ENCODE results near the gene LIMA1. TPM values are rescaled to one million over a fixed set of nuclear protein-coding genes. Genes with fewer than 3 reads are reported as not detected.

LIMA1 gene
- total RNA-seq, 1 donor = 377 TPM

- no peak for DNase-seq (ENCODE audit: low read depth)
- no peak for TF ChIP-seq CTCF (IDR thresholded peaks at IDR 0.05; ENCODE audit: insufficient read depth, low read depth, low read length)
- H3K4me3 ChIP-seq (ENCODE audit: low read depth, low read length) = no peak overlapping the region
Observed at GRCh38 chr12:50185301-50185895, 97.9 kb downstream of the LIMA1 start.

DNA sequence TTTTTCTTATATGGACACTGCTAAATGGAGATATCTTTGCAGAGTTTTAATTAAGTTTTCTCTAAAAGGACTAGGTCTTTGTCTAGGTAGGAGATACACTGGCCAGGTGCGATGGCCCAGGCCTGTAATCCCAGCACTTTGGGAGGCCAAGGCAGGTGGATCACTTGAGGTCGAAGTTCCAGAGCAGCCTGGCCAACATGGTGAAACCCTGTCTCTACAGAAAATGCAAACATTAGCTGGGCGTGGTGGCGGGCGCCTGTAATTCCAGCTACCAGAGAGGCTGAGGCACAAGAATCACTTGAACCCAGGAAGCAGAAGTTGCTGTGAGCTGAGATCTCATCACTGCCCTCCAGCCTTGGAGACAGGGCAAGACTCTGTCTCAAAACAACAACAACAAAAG lies 99.1 kb downstream of the LIMA1 start:
- DNase-seq (ENCODE audit: low read depth) = no peak
- no peak for TF ChIP-seq CTCF (IDR thresholded peaks at IDR 0.05; ENCODE audit: insufficient read depth, low read depth, low read length)
- no peak overlapping the region for H3K4me3 ChIP-seq (ENCODE audit: low read depth, low read length)

DNA sequence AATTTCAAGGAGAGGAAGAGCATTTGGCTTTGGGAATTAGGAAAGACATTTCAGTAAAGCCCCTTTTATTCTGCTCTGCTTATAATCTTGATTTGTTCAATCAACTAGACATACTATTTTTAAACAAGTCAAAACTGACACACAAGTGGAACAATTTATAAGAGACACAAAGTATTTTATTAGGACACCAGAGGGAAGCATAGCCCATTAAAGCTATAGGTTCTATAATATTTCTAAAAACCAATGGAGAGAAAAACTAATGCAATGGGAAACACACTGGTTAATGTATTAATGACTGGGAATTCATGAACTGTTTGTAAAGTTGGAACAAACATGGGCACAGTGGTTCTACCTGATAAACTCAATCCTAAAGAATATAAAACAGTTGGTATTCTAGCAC lies 100.9 kb downstream of the LIMA1 start:
- TF ChIP-seq CTCF (IDR thresholded peaks at IDR 0.05; ENCODE audit: insufficient read depth, low read depth, low read length) = no peak
- H3K4me3 ChIP-seq (ENCODE audit: low read depth, low read length) = no peak overlapping the region
- no peak for DNase-seq (ENCODE audit: low read depth)

DNA sequence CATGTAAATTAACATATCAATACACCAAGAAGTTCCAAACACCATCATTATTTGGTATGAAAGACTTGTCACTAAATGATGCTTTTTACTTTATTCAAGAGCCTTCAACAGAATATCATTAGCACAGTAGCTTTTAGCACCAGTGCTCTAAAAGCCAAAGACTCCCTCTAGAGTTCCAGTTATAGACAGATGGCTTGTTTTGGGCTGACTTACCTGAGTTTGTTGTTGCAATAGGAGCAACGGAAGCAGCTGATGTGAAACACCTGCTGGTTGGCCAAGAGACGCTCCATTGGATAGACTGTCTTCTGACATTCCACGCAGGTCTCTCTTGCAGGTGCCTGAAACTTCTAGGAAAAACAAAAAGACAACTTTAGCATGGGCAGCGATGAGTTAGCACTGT lies 101.6 kb downstream of the LIMA1 start:
- no peak for DNase-seq (ENCODE audit: low read depth)
- no peak for TF ChIP-seq CTCF (IDR thresholded peaks at IDR 0.05; ENCODE audit: insufficient read depth, low read depth, low read length)
- no peak overlapping the region for H3K4me3 ChIP-seq (ENCODE audit: low read depth, low read length)

GRCh38 chr12:50175716-50176026 lies 107.6 kb downstream of the LIMA1 start:
- H3K4me3 ChIP-seq (ENCODE audit: low read depth, low read length) = no peak overlapping the region
- no peak for TF ChIP-seq CTCF (IDR thresholded peaks at IDR 0.05; ENCODE audit: insufficient read depth, low read depth, low read length)
- no peak for DNase-seq (ENCODE audit: low read depth)

DNA sequence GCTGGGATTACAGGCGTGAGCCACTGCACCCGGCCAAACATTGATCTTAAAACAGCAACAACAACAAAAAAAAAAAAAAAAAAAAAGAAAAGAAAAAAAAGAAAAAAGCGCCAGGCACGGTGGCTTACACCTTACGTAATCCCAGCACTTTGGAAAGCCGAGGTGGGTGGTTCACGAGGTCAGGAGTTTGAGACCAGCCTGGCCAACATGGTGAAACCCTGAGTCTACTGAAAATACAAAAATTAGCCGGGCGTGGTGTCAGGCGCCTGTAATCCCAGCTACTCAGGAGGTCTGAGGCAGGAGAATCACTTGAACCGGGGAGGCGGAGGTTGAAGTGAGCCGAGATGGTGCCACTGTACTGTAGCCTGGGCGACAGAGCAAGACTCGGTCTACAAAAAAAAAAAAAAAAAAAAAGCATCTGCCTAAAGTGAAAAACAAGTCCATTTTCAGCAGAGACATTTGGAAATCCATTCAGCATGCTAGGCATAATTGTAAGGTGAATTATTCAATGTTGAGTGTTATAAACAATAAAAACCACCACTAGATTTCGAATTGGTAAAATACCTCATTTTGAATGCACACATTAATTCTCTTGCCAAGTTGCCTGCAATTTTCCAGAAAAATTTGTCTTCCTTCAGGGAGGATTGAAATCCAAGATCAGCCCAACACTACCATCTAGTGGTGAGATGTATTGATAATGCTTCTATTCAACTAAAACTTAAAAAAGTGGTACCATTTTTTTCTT lies 108.2 kb downstream of the LIMA1 start:
- DNase-seq (ENCODE audit: low read depth) = peak; percentile 87
- H3K4me3 ChIP-seq (ENCODE audit: low read depth, low read length) = no peak overlapping the region
- peak; percentile 59 for TF ChIP-seq CTCF (IDR thresholded peaks at IDR 0.05; ENCODE audit: insufficient read depth, low read depth, low read length)

Measured in fibroblast of villous mesenchyme (primary cell).